Loucy (cell line): ENCODE data around the gene ITGA11.

Experiments
- CTCF ChIP-seq: fragments of 200-600 bp; sonication (generic); conservative IDR thresholded peaks from 2 replicates; pipeline ENCODE4 v1.5.1; 2014; ENCODE audit warnings: mild to moderate bottlenecking, antibody characterized with exemption, low read length
- EZH2phosphoT487 ChIP-seq: fragments of 200-600 bp; IDR thresholded peaks from 2 replicates; pipeline ENCODE4 v1.6.1; 2018; ENCODE audit warnings: antibody characterized with exemption, mild to moderate bottlenecking, moderate library complexity, borderline replicate concordance

DNA sequence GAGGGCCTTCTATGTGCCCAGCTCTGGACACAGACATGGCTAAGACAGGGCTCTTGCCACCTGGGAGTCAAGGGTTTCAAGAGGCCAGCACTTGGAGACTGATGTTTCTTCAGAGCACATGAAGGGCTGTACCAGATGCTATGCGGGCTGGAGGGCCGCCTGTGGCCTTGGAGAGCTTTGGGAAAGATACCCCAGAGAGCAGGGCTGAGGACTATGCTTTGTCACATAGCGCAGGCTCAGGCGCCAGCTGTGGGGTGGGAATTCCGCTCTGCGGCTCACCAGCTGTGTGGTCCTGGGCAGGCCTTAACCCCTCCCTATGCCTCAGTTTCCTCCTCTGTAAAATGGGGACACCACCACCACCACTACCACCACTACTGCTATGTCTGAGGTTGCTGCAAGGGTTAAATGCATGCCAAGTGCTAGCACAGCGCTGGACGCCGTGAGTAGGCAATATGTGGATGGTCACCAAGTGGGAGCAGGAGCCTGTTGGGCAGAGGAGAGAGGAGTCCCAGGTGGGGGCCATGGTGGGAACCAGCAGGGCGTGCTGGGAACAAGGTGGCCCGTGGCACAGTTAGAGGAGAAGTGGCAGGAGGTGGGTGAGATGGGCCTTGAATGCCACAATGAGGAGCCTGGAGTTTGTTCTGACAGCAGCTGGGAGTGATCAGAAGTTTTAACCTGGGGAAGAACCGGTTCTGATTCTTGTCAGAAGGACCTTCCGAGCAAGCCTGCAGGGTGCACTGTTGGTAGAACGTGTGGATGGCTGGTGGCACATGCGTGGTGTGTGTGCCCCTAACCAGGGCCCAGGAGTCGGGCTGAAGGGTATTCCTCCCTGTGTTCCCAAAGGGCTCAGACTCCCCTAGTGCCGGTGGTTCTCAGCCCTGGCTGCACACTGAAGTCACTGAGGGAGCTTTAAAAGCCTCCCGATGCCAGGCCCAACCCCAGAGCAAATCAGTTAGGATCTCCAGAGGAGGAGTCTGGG lies 112.7 kb downstream of the ITGA11 start:
- TF ChIP-seq CTCF (no peak), EZH2phosphoT487 (no peak)
